ENCODE results near the gene ITPK1. TPM values are rescaled to one million over a fixed set of nuclear protein-coding genes. Genes with fewer than 3 reads are reported as not detected.

The ITPK1 gene
- total and polyA plus RNA-seq, 7 experiments from 2014 or later, result 10.2 to 71.8 (median 21.3) TPM

DNA sequence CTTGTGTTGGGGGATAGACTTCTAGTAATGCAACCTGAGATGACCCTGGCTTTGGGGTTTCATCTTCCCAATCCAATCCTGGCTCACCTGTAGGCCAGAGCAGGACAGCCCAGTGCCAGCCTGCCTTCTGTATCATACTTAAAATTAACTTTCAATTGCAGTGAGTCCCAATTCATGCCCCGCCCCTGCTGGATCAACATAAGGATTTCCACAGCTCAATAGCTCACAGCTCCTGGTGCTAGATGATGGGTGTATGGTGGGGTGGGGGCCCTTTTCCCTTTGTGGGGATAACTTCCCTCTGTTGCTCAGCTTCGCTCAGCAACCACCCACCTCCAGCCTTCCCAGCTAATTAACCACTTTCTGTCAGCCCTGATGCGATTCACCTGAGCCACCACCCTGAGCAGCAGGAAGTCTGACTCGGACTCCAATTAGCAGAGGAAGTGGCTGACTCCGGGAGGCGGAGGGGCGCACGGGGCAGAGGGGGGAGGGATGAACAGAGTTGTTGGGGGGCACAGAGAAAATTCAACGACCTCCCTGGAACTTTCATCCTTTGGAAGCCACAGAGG is 217.1 kb downstream of the ITPK1 start:
- ATAC-seq (no peak), DNase-seq (no peak)
- Mint-ChIP-seq H3K4me3 (peak overlapping the region in 3 of 10 donors; percentile 48 to 59 (median 55)), H3K27me3 (peaks cover 5 to 30% (median 9%) of the 10 kb centered on the region in 5 donors), H3K27ac (peak overlapping the region in 2 of 9 donors; percentile 63 to 88), H3K4me1 (peaks cover 14 to 31% (median 27%) of the 10 kb centered on the region in 7 donors), H3K9me3 (peaks cover 1 to 21% (median 6%) of the 10 kb centered on the region in 11 donors), H3K36me3 (peaks cover 0 to 6% (median 0%) of the 10 kb centered on the region in 5 donors)
- POLR2A ChIA-PET, result no interaction called here
- no peak overlapping the region for H3K27ac ChIP-seq (ENCODE audit: low read depth, low read length)
- no peaks in the 10 kb centered on the region for H3K36me3 ChIP-seq (ENCODE audit: control insufficient read depth in 2 of 3, insufficient read depth in 3 of 3, low read length in 3 of 3)
- H3K4me1 ChIP-seq (ENCODE audit: control insufficient read depth in 2 of 2, insufficient read depth in 2 of 2, low read length in 2 of 2), result peaks cover 6 to 26% of the 10 kb centered on the region in 2 donors
- peak overlapping the region; percentile 31 for H3K4me3 ChIP-seq (ENCODE audit: low read length)
- intact Hi-C loops (cut with micrococcal nuclease), result no loop called here
- no peaks in the 10 kb centered on the region for H3K9me3 ChIP-seq (ENCODE audit: control insufficient read depth in 2 of 3, low read length in 3 of 3)
- H3K27me3 ChIP-seq (ENCODE audit: control insufficient read depth in 2 of 2, insufficient read depth in 2 of 2, low read length in 2 of 2), result no peaks in the 10 kb centered on the region
- CTCF ChIA-PET, result interaction anchor here (0.6 kb wide), 1 partner anchor 893 kb away, joined by 3 read pairs; no protein-coding TSS in a partner anchor

DNA sequence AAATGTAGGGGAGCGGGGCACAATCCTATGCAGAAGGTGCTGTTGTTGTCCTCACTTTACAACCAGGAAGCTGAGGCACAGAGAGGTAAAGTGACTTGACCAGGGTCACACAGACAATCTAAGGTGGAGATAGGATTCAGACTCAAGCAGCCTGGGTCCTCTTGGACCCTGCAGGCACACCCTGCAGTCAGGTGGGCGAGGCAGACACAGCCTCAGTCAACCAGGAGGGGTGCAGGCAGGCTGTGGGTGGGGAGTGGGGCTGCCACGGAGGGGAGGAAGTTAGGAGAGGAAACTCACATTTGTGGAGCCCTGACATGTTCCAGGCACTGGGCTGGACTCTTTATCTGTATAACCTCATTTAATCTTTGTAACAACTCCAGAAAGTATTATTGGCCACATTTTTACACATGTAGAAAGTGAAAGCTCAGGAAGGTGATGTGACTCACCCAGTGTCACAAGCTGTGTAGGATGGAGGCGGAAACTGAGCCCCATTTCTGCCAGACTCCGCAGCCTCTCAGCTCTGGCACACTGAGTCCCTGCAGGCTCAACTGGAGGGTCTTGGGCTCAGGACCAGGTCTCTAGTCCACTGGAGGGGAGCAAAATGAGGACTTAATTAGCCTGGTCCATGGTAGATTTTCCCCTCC is 217.7 kb downstream of the ITPK1 start:
- no peak for ATAC-seq
- peak overlapping the region; percentile 31 for H3K4me3 ChIP-seq (ENCODE audit: low read length)
- Mint-ChIP-seq H3K27ac (peak overlapping the region in 2 of 9 donors; percentile 63 to 88), H3K4me1 (peaks cover 8 to 25% (median 21%) of the 10 kb centered on the region in 7 donors), H3K9me3 (peaks cover 2 to 28% (median 10%) of the 10 kb centered on the region in 11 donors), H3K4me3 (peak overlapping the region in 4 of 10 donors; percentile 42 to 74 (median 57)), H3K36me3 (peaks cover 0 to 10% (median 0%) of the 10 kb centered on the region in 5 donors), H3K27me3 (peaks cover 6 to 28% (median 9%) of the 10 kb centered on the region in 5 donors)
- ChIA-PET POLR2A (no interaction called here), CTCF (no interaction called here)
- H3K4me1 ChIP-seq (ENCODE audit: control insufficient read depth in 2 of 2, insufficient read depth in 2 of 2, low read length in 2 of 2), result peaks cover 6 to 20% of the 10 kb centered on the region in 2 donors
- no peaks in the 10 kb centered on the region for H3K9me3 ChIP-seq (ENCODE audit: control insufficient read depth in 2 of 3, low read length in 3 of 3)
- no peaks in the 10 kb centered on the region for H3K36me3 ChIP-seq (ENCODE audit: control insufficient read depth in 2 of 3, insufficient read depth in 3 of 3, low read length in 3 of 3)
- H3K27me3 ChIP-seq (ENCODE audit: control insufficient read depth in 2 of 2, insufficient read depth in 2 of 2, low read length in 2 of 2), result no peaks in the 10 kb centered on the region
- intact Hi-C loops (cut with micrococcal nuclease), result no loop called here
- no peak overlapping the region for H3K27ac ChIP-seq (ENCODE audit: low read depth, low read length)
- DNase-seq, result peak in 1 of 9 donors; percentile 42

GRCh38 chr14:92895352-92895878 is 220.3 kb downstream of the ITPK1 start:
- Mint-ChIP-seq H3K9me3 (peaks cover 6 to 42% (median 17%) of the 10 kb centered on the region in 11 donors), H3K4me3 (no peak overlapping the region), H3K27me3 (peaks cover 0 to 17% (median 9%) of the 10 kb centered on the region in 5 donors), H3K4me1 (peaks cover 0 to 18% (median 11%) of the 10 kb centered on the region in 7 donors), H3K27ac (no peak overlapping the region), H3K36me3 (peaks cover 0 to 10% (median 2%) of the 10 kb centered on the region in 5 donors)
- intact Hi-C loops (cut with micrococcal nuclease), result no loop called here
- no peak overlapping the region for H3K27ac ChIP-seq (ENCODE audit: low read depth, low read length)
- H3K4me3 ChIP-seq (ENCODE audit: low read length), result no peak overlapping the region
- no peak for ATAC-seq
- H3K9me3 ChIP-seq (ENCODE audit: control insufficient read depth in 2 of 3, low read length in 3 of 3), result no peaks in the 10 kb centered on the region
- no peaks in the 10 kb centered on the region for H3K36me3 ChIP-seq (ENCODE audit: control insufficient read depth in 2 of 3, insufficient read depth in 3 of 3, low read length in 3 of 3)
- POLR2A ChIA-PET, result no interaction called here
- no peaks in the 10 kb centered on the region for H3K27me3 ChIP-seq (ENCODE audit: control insufficient read depth in 2 of 2, insufficient read depth in 2 of 2, low read length in 2 of 2)
- H3K4me1 ChIP-seq (ENCODE audit: control insufficient read depth in 2 of 2, insufficient read depth in 2 of 2, low read length in 2 of 2), result peaks cover 6 to 10% of the 10 kb centered on the region in 2 donors
- CTCF ChIA-PET, result no interaction called here
- DNase-seq, result no peak

DNA sequence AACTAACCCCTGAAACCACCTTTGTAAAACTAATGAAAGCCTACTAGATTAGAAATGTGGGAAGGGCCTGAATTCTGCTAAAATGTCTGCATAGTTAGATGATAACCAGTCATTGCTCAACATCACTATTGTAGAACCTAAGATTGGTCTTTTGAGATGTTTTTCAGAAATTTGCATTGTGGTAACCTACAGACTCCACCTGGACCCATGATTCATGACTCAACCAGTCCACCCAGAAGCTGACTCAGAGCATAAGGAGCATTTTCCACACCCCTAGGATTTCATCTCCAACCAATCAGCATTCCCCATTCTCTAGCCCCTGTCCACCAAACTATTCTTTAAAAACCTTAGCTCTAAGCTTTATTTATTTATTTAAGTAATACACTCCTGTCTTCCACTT is 223.1 kb downstream of the ITPK1 start:
- H3K9me3 Mint-ChIP-seq, result peaks cover 7 to 37% (median 17%) of the 10 kb centered on the region in 11 donors
- POLR2A ChIA-PET, result no interaction called here
- H3K4me3 Mint-ChIP-seq, result no peak overlapping the region
- Histone ChIP-seq H3K9me3 (ENCODE audit: control insufficient read depth in 2 of 3, low read length in 3 of 3) (no peaks in the 10 kb centered on the region), H3K27ac (ENCODE audit: low read depth, low read length) (no peak overlapping the region), H3K4me1 (ENCODE audit: control insufficient read depth in 2 of 2, insufficient read depth in 2 of 2, low read length in 2 of 2) (no peaks in the 10 kb centered on the region), H3K27me3 (ENCODE audit: control insufficient read depth in 2 of 2, insufficient read depth in 2 of 2, low read length in 2 of 2) (no peaks in the 10 kb centered on the region), H3K36me3 (ENCODE audit: control insufficient read depth in 2 of 3, insufficient read depth in 3 of 3, low read length in 3 of 3) (no peaks in the 10 kb centered on the region), H3K4me3 (ENCODE audit: low read length) (no peak overlapping the region)
- H3K27ac Mint-ChIP-seq, result no peak overlapping the region
- peaks cover 0 to 10% (median 5%) of the 10 kb centered on the region in 5 donors for H3K36me3 Mint-ChIP-seq
- ATAC-seq, result no peak
- CTCF ChIA-PET, result no interaction called here
- intact Hi-C loops (cut with micrococcal nuclease), result no loop called here
- no peak for DNase-seq
- H3K4me1 Mint-ChIP-seq, result peaks cover 0 to 4% (median 0%) of the 10 kb centered on the region in 7 donors
- H3K27me3 Mint-ChIP-seq, result peaks cover 0 to 19% (median 9%) of the 10 kb centered on the region in 5 donors

GRCh38 chr14:92890830-92891588 is 224.7 kb downstream of the ITPK1 start:
- H3K9me3 ChIP-seq (ENCODE audit: control insufficient read depth in 2 of 3, low read length in 3 of 3), result no peaks in the 10 kb centered on the region
- CTCF ChIA-PET, result no interaction called here
- Mint-ChIP-seq H3K9me3 (peaks cover 6 to 37% (median 17%) of the 10 kb centered on the region in 11 donors), H3K4me1 (peaks cover 0 to 3% (median 0%) of the 10 kb centered on the region in 7 donors), H3K4me3 (no peak overlapping the region), H3K27ac (no peak overlapping the region), H3K36me3 (peaks cover 0 to 10% (median 6%) of the 10 kb centered on the region in 5 donors), H3K27me3 (peaks cover 0 to 17% (median 3%) of the 10 kb centered on the region in 5 donors)
- no peaks in the 10 kb centered on the region for H3K36me3 ChIP-seq (ENCODE audit: control insufficient read depth in 2 of 3, insufficient read depth in 3 of 3, low read length in 3 of 3)
- H3K4me1 ChIP-seq (ENCODE audit: control insufficient read depth in 2 of 2, insufficient read depth in 2 of 2, low read length in 2 of 2), result no peaks in the 10 kb centered on the region
- H3K4me3 ChIP-seq (ENCODE audit: low read length), result no peak overlapping the region
- ATAC-seq (no peak), DNase-seq (no peak)
- H3K27me3 ChIP-seq (ENCODE audit: control insufficient read depth in 2 of 2, insufficient read depth in 2 of 2, low read length in 2 of 2), result no peaks in the 10 kb centered on the region
- intact Hi-C loops (cut with micrococcal nuclease), result no loop called here
- no peak overlapping the region for H3K27ac ChIP-seq (ENCODE audit: low read depth, low read length)
- POLR2A ChIA-PET, result no interaction called here

GRCh38 chr14:92888896-92889295 is 226.8 kb downstream of the ITPK1 start:
- no peak for DNase-seq
- no peaks in the 10 kb centered on the region for H3K27me3 ChIP-seq (ENCODE audit: control insufficient read depth in 2 of 2, insufficient read depth in 2 of 2, low read length in 2 of 2)
- intact Hi-C loops (cut with micrococcal nuclease), result no loop called here
- peaks cover 4 to 23% (median 14%) of the 10 kb centered on the region in 11 donors for H3K9me3 Mint-ChIP-seq
- H3K27ac Mint-ChIP-seq, result no peak overlapping the region
- no peaks in the 10 kb centered on the region for H3K4me1 ChIP-seq (ENCODE audit: control insufficient read depth in 2 of 2, insufficient read depth in 2 of 2, low read length in 2 of 2)
- no peaks in the 10 kb centered on the region for H3K9me3 ChIP-seq (ENCODE audit: control insufficient read depth in 2 of 3, low read length in 3 of 3)
- CTCF ChIA-PET, result no interaction called here
- no peak for ATAC-seq
- POLR2A ChIA-PET, result no interaction called here
- H3K27me3 Mint-ChIP-seq, result peaks cover 6 to 27% (median 10%) of the 10 kb centered on the region in 5 donors
- H3K4me3 ChIP-seq (ENCODE audit: low read length), result no peak overlapping the region
- no peak overlapping the region for H3K4me3 Mint-ChIP-seq
- no peaks in the 10 kb centered on the region for H3K36me3 ChIP-seq (ENCODE audit: control insufficient read depth in 2 of 3, insufficient read depth in 3 of 3, low read length in 3 of 3)
- H3K4me1 Mint-ChIP-seq, result peaks cover 0 to 4% (median 0%) of the 10 kb centered on the region in 7 donors
- no peak overlapping the region for H3K27ac ChIP-seq (ENCODE audit: low read depth, low read length)
- peaks cover 0 to 8% (median 4%) of the 10 kb centered on the region in 5 donors for H3K36me3 Mint-ChIP-seq
